Activated CD8-positive, alpha-beta T cell treated with anti-CD3 and anti-CD28 coated beads for 36 hours (primary cell): ENCODE data around the gene NME7. TPM values are rescaled to one million over a fixed set of nuclear protein-coding genes. Genes with fewer than 3 reads are reported as not detected.

Experiments
- ATAC-seq: fragments of 200-7000 bp; cut with Tn5 transposase; one replicate; pipeline ENCODE4 v1.10.0; 2021; ENCODE audit warnings: mild to moderate bottlenecking, moderate library complexity
- CTCF ChIA-PET: fragments of 350-600 bp; sonication (Branson Sonifier 250); formaldehyde crosslinking; loops from one replicate; lab custom pipeline; 2021; ENCODE audit warnings: antibody characterized with exemption; lab: Charles Lee
- POLR2A ChIA-PET: fragments of 350-600 bp; sonication (Branson Sonifier 250); formaldehyde crosslinking; loops from one replicate; lab custom pipeline; 2021; ENCODE audit warnings: antibody characterized with exemption; lab: Charles Lee
- DNase-seq: peaks from one replicate; pipeline ENCODE4 v3.0.0-alpha.2; 2020
- H3K27ac Mint-ChIP-seq: one replicate; pipeline ENCODE4 v1.8.0; 2021; ENCODE audit warnings: mild to moderate bottlenecking, mixed read lengths
- H3K27me3 Mint-ChIP-seq: one replicate; pipeline ENCODE4 v1.8.0; 2021; ENCODE audit warnings: mixed read lengths
- H3K36me3 Mint-ChIP-seq: one replicate; pipeline ENCODE4 v1.8.0; 2021; ENCODE audit warnings: low read depth, mixed read lengths
- H3K4me1 Mint-ChIP-seq: one replicate; pipeline ENCODE4 v1.8.0; 2021; ENCODE audit warnings: low read depth, mixed read lengths
- H3K4me3 Mint-ChIP-seq: one replicate; pipeline ENCODE4 v1.8.0; 2021; ENCODE audit warnings: mild to moderate bottlenecking, moderate library complexity, mixed read lengths
- H3K9me3 Mint-ChIP-seq: one replicate; pipeline ENCODE4 v1.8.0; 2021; ENCODE audit warnings: mixed read lengths
- intact Hi-C: fragments of 100-400 bp; cut with micrococcal nuclease; formaldehyde crosslinking; loops from one replicate; pipeline ENCODE4 v1.10.0; 2022
- total RNA-seq, 2 experiments: library from RNA; stranded (reverse); gene quantifications; one replicate each; pipeline ENCODE4 v1.2.3, GENCODE V29; 2021
- TF ChIP-seq, protein P1 (sequence below): fragments of 200-600 bp; IDR thresholded peaks from one replicate; pipeline ENCODE4 v1.8.0; 2022; ENCODE audit warnings: antibody characterized with exemption, mild to moderate bottlenecking

Gene NME7
- total RNA-seq, 2 experiments from 2014 or later: 15.3 to 17.4 TPM

DNA sequence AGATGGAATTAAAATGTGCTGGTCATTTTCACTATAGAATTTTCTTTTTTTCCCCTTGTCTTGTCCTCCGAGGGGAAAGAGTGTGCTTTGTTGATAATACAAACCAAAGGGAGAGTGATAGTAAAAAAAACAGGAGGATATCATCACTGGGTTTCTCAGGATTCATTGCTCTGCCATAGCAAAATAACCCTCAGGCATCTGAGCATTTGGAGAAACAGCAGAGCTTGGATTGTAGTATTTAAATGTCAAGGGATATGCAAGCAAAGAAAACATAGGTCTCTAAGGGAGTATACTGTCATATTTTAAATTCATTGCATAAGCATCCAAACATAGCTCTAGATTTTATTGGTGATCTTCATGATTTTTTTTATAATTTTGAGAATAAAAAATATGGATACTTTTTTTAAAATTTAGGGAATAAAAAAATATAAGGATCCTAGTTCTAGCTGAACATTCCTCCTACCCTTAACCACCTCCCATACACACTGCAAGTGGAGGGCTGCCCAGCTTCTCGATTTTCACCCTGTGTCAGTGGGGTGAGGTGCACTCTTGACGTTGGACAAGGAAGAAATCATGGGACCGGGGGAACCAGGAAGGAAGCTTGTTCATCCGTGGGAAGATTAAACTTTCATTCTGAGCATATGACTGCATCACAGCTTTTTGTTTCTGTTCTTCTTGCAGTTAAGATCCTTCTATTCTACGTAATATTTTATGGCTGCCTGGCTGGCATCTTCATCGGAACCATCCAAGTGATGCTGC lies 256.7 kb downstream of the NME7 start:
- DNase-seq: no peak
- Mint-ChIP-seq H3K4me3 (no peak overlapping the region), H3K27ac (no peak overlapping the region), H3K36me3 (peaks cover 4% of the 10 kb centered on the region), H3K27me3 (peaks cover 2% of the 10 kb centered on the region), H3K4me1 (peaks cover 33% of the 10 kb centered on the region), H3K9me3 (no peaks in the 10 kb centered on the region)
- ChIA-PET CTCF (interaction anchor here (1.1 to 1.3 kb wide), 3 partner anchors 8 to 529 kb away, joined by 3 read pairs; no protein-coding TSS in a partner anchor), POLR2A (interaction anchor here (1.1 kb wide), 1 partner anchor 24 kb away, joined by 5 read pairs; no protein-coding TSS in a partner anchor)
- TF ChIP-seq, protein P1, sequence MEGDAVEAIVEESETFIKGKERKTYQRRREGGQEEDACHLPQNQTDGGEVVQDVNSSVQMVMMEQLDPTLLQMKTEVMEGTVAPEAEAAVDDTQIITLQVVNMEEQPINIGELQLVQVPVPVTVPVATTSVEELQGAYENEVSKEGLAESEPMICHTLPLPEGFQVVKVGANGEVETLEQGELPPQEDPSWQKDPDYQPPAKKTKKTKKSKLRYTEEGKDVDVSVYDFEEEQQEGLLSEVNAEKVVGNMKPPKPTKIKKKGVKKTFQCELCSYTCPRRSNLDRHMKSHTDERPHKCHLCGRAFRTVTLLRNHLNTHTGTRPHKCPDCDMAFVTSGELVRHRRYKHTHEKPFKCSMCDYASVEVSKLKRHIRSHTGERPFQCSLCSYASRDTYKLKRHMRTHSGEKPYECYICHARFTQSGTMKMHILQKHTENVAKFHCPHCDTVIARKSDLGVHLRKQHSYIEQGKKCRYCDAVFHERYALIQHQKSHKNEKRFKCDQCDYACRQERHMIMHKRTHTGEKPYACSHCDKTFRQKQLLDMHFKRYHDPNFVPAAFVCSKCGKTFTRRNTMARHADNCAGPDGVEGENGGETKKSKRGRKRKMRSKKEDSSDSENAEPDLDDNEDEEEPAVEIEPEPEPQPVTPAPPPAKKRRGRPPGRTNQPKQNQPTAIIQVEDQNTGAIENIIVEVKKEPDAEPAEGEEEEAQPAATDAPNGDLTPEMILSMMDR: no peak
- no peak for ATAC-seq
- intact Hi-C loops: no loop called here

- Mint-ChIP-seq H3K9me3 (no peaks in the 10 kb centered on the region), H3K4me3 (no peak overlapping the region), H3K27me3 (peaks cover 2% of the 10 kb centered on the region), H3K27ac (no peak overlapping the region), H3K4me1 (peaks cover 33% of the 10 kb centered on the region), H3K36me3 (peaks cover 4% of the 10 kb centered on the region)
- no peak for DNase-seq
- ChIA-PET CTCF (interaction anchor here (1.1 to 1.6 kb wide), 3 partner anchors 9 to 639 kb away, joined by 3 read pairs; no protein-coding TSS in a partner anchor), POLR2A (no interaction called here)
- TF ChIP-seq, protein P1: no peak
- no peak for ATAC-seq
- intact Hi-C loops: no loop called here
Measured at GRCh38 chr1:169110236-169110635, 257.4 kb downstream of the NME7 start.

DNA sequence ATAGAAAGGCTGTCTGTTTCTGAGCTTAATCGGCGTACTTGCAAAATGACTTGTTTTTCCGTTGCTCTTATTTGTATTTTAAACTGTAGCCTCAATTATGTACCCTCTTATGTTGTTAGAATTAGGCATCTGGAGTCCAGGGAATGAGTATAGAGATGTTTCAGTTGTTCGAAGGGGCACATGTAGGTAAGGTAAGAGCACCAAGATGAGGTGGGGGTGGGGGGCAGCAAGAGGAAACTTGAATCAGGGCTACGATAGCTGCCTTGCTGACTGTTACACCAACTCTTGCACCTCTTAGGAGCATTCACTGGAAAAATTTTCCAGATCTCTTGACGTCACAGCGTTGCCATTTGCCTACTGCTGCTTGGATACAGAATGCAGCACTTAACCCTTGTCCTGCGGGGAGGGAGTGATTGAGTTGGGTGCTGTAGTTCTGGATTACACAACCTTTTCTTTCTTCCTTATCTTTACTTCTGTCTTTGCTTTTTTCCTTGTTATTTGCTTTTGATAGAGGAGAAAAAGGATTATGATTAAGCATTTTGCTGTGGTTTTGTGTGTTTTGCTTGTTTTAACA lies 257.9 kb downstream of the NME7 start:
- Mint-ChIP-seq H3K4me3 (no peak overlapping the region), H3K36me3 (peaks cover 4% of the 10 kb centered on the region), H3K9me3 (no peaks in the 10 kb centered on the region), H3K4me1 (peaks cover 35% of the 10 kb centered on the region), H3K27ac (no peak overlapping the region), H3K27me3 (peaks cover 7% of the 10 kb centered on the region)
- ChIA-PET POLR2A (no interaction called here), CTCF (interaction anchor here (0.8 to 1.6 kb wide), 6 partner anchors 9 to 639 kb away, joined by 3 read pairs; no protein-coding TSS in a partner anchor)
- DNase-seq: no peak
- ATAC-seq: no peak
- TF ChIP-seq, protein P1: peak; percentile 4
- intact Hi-C loops: loop anchor here (10.0 kb wide), 1 partner anchor 255 kb away; the partner anchor contains the start of genes BLZF1 and NME7

DNA sequence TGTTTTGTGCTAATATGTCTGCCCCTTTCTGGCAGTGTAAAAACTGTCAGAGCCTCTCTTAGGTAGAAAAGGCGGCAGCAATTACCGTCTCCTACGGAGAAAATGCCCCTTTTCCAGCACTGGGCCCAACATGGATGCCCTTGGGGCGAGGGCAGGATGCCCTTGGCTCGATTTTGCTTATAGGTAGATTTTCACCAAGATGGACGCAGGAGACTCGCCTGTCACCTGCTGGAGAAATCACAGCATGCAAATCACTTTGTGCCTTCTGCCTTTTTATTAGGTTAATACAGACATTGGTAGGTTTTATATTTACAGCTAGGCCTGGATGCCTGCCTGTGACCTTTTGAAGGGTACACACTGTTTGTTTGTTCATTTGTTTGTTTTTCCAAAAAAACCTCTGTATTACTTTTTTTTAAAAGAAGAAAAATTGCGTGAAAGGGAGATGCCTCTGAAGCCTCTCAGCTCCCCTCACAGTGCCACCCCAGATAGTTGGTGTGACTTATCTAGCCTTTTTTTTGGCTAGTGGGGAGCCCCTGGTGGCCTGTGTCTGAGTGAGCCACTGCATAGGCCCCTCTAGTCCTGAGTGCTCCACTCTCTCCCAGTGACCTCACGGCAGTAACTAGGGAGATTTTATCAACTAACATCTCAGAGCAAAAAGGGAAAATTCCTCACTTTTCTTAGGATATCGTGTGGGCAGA lies 258.6 kb downstream of the NME7 start:
- TF ChIP-seq, protein P1: peak; percentile 34
- H3K4me3 Mint-ChIP-seq: no peak overlapping the region
- H3K27ac Mint-ChIP-seq: no peak overlapping the region
- ATAC-seq (no peak), DNase-seq (peak; percentile 37)
- intact Hi-C loops: loop anchor here (10.0 kb wide), 1 partner anchor 256 kb away; the partner anchor contains the start of genes BLZF1 and NME7
- no peaks in the 10 kb centered on the region for H3K9me3 Mint-ChIP-seq
- peaks cover 7% of the 10 kb centered on the region for H3K27me3 Mint-ChIP-seq
- ChIA-PET CTCF (interaction anchor here (0.8 to 1.6 kb wide), 4 partner anchors 9 to 638 kb away, joined by 3 read pairs; no protein-coding TSS in a partner anchor), POLR2A (no interaction called here)
- H3K4me1 Mint-ChIP-seq: peaks cover 35% of the 10 kb centered on the region
- H3K36me3 Mint-ChIP-seq: peaks cover 4% of the 10 kb centered on the region
